ENCODE measurements around the gene NOS3.

GRCh38 chr7:150954201-150954985, 36.4 kb upstream of the NOS3 start:
- TF ChIP-seq, protein P1, sequence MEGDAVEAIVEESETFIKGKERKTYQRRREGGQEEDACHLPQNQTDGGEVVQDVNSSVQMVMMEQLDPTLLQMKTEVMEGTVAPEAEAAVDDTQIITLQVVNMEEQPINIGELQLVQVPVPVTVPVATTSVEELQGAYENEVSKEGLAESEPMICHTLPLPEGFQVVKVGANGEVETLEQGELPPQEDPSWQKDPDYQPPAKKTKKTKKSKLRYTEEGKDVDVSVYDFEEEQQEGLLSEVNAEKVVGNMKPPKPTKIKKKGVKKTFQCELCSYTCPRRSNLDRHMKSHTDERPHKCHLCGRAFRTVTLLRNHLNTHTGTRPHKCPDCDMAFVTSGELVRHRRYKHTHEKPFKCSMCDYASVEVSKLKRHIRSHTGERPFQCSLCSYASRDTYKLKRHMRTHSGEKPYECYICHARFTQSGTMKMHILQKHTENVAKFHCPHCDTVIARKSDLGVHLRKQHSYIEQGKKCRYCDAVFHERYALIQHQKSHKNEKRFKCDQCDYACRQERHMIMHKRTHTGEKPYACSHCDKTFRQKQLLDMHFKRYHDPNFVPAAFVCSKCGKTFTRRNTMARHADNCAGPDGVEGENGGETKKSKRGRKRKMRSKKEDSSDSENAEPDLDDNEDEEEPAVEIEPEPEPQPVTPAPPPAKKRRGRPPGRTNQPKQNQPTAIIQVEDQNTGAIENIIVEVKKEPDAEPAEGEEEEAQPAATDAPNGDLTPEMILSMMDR (IDR thresholded peaks at IDR 0.05) = no peak
- no peak for TF ChIP-seq POLR2A (IDR thresholded peaks at IDR 0.05)

Data from thyroid gland (tissue), 4 donors.